Stimulated activated CD4-positive, alpha-beta T cell treated with anti-CD3 and anti-CD28 coated beads, Interleukin-1b, Interleukin-23, amount 100 ng/mL, for 48 hours (primary cell): Measurements from ENCODE around the gene NT5DC4.

ENCODE experiments used
- DNase-seq: peaks from one replicate; pipeline ENCODE4 v3.0.0-alpha.2; 2020

Gene NT5DC4

DNA sequence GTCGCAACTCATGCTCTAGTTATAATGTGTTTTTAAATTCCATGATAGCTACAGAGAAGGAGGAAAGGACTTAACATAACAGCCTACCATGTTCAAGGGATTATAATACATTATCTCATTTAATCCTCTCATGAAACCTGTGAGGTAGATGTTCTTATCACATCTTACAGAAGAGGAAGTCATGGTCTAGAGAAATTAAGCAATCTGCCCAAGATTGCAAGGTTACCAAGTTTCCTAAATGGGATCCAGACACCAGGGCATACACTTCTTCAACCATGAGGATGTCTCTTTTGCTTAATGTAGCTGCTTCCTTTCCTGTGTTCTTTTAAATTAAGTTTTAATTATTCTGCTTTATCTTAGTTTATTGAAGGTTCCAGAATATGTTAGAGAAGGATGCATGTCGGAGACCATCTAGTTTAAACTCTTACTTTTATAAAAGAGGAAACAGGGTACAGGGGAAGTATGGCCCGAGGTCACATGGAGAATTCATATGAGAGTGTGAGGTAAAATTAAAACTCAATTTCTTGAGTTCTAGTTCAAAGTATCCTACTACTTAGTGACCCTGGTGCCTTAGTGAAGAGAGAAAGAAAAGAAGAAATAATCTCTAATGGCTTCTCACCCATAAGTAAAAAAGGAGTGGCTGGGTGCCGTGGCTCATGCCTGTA, 67.0 kb downstream of the NT5DC4 start:
- DNase-seq, result no peak

DNA sequence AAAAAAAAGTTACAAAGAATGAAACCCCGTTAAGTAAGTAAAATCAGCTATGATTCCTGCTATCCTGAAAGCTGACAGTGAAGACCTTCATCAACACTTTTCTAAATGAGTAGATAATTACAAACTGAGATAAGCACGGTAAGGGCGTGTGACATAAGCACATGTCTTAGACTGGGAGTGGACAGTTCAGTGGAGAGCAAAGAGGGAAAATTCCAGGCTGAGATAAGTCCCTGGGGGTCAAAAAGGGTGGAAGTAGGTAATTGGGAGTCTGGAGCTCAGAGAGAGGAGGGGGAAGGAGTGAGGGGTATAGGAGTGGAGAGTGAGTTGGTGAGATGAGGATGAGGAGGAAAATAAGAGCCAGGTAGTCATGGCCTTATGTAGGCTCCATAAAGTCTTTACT, 67.8 kb downstream of the NT5DC4 start:
- DNase-seq, result no peak
